T-helper 17 cell (primary cell): Measurements from ENCODE around the gene BAG2. TPM values are rescaled to one million over a fixed set of nuclear protein-coding genes. Genes with fewer than 3 reads are reported as not detected.

ENCODE experiments used
- ATAC-seq: fragments of 150-1000 bp; cut with Tn5 transposase; 2 replicates; pipeline ENCODE4 v1.10.0; 2021; ENCODE audit warnings: mild to moderate bottlenecking, moderate library complexity
- DNase-seq, 3 donors: peaks; one replicate each; pipeline versions ENCODE4 v3.0.0 to v3.0.0-alpha.2; 2020 to 2021
- H3K9me3 ChIP-seq: one replicate; pipeline ENCODE4 v1.7.0; 2013; ENCODE audit warnings: low read length, mild to moderate bottlenecking; ENCODE audit not compliant: control insufficient read depth, poor library complexity, severe bottlenecking
- H3K27ac Mint-ChIP-seq: one replicate; pipeline ENCODE4 v1.8.0; 2022; ENCODE audit warnings: mild to moderate bottlenecking, moderate library complexity, mixed read lengths
- H3K27me3 Mint-ChIP-seq: one replicate; pipeline ENCODE4 v1.8.0; 2022; ENCODE audit warnings: mixed read lengths
- H3K36me3 Mint-ChIP-seq: one replicate; pipeline ENCODE4 v1.8.0; 2022; ENCODE audit warnings: low read depth, mixed read lengths
- H3K4me1 Mint-ChIP-seq: one replicate; pipeline ENCODE4 v1.8.0; 2022; ENCODE audit warnings: mild to moderate bottlenecking, mixed read lengths
- H3K4me3 Mint-ChIP-seq: one replicate; pipeline ENCODE4 v1.8.0; 2022; ENCODE audit warnings: mild to moderate bottlenecking, moderate library complexity, mixed read lengths
- total RNA-seq, 4 donors: library from RNA in 2 of 4; stranded (reverse) in 2 of 4; gene quantifications; one replicate each; pipeline ENCODE4 v1.2.3 and lab custom pipeline; 2022 to 2026

Gene BAG2
- total RNA-seq, 2 donors from 2014 or later, result 2.7 to 3.1 TPM

- H3K4me3 Mint-ChIP-seq, result no peak overlapping the region
- no peak for ATAC-seq
- no peaks in the 10 kb centered on the region for H3K9me3 ChIP-seq
- H3K27ac Mint-ChIP-seq, result peak overlapping the region; percentile 51
- no peak for DNase-seq
- peaks cover 5% of the 10 kb centered on the region for H3K4me1 Mint-ChIP-seq
- H3K27me3 Mint-ChIP-seq, result no peaks in the 10 kb centered on the region
- peaks cover 7% of the 10 kb centered on the region for H3K36me3 Mint-ChIP-seq
These were observed 9.9 kb downstream of the BAG2 start for GRCh38 chr6:57182017-57182432.

- Mint-ChIP-seq H3K4me3 (no peak overlapping the region), H3K27ac (no peak overlapping the region), H3K4me1 (peaks cover 2% of the 10 kb centered on the region), H3K27me3 (no peaks in the 10 kb centered on the region), H3K36me3 (peaks cover 7% of the 10 kb centered on the region)
- no peaks in the 10 kb centered on the region for H3K9me3 ChIP-seq
- ATAC-seq (no peak), DNase-seq (no peak)
These were observed 11.2 kb downstream of the BAG2 start for GRCh38 chr6:57183336-57183735.

GRCh38 chr6:57190140-57190539 is 18.0 kb downstream of the BAG2 start:
- Mint-ChIP-seq H3K27me3 (no peaks in the 10 kb centered on the region), H3K36me3 (peaks cover 4% of the 10 kb centered on the region), H3K27ac (no peak overlapping the region), H3K4me1 (peaks cover 5% of the 10 kb centered on the region), H3K4me3 (no peak overlapping the region)
- ATAC-seq, result no peak
- H3K9me3 ChIP-seq, result no peaks in the 10 kb centered on the region
- no peak for DNase-seq

- no peak for ATAC-seq
- H3K4me3 Mint-ChIP-seq, result no peak overlapping the region
- H3K27me3 Mint-ChIP-seq, result no peaks in the 10 kb centered on the region
- H3K27ac Mint-ChIP-seq, result no peak overlapping the region
- no peaks in the 10 kb centered on the region for H3K36me3 Mint-ChIP-seq
- H3K9me3 ChIP-seq, result no peaks in the 10 kb centered on the region
- peaks cover 3% of the 10 kb centered on the region for H3K4me1 Mint-ChIP-seq
- no peak for DNase-seq
These were observed 21.1 kb downstream of the BAG2 start for GRCh38 chr6:57193177-57193576.

GRCh38 chr6:57195457-57195856 is 23.3 kb downstream of the BAG2 start:
- ATAC-seq (no peak), DNase-seq (no peak)
- Mint-ChIP-seq H3K4me3 (no peak overlapping the region), H3K4me1 (peaks cover 3% of the 10 kb centered on the region), H3K36me3 (no peaks in the 10 kb centered on the region), H3K27ac (no peak overlapping the region), H3K27me3 (no peaks in the 10 kb centered on the region)
- no peaks in the 10 kb centered on the region for H3K9me3 ChIP-seq

- H3K4me1 Mint-ChIP-seq, result no peaks in the 10 kb centered on the region
- DNase-seq (no peak), ATAC-seq (no peak)
- H3K9me3 ChIP-seq, result no peaks in the 10 kb centered on the region
- H3K27ac Mint-ChIP-seq, result no peak overlapping the region
- H3K27me3 Mint-ChIP-seq, result no peaks in the 10 kb centered on the region
- H3K36me3 Mint-ChIP-seq, result no peaks in the 10 kb centered on the region
- no peak overlapping the region for H3K4me3 Mint-ChIP-seq
These were observed 27.0 kb downstream of the BAG2 start for GRCh38 chr6:57198926-57199636.

GRCh38 chr6:57201718-57202117 is 29.6 kb downstream of the BAG2 start:
- no peaks in the 10 kb centered on the region for H3K27me3 Mint-ChIP-seq
- H3K4me1 Mint-ChIP-seq, result peaks cover 3% of the 10 kb centered on the region
- H3K9me3 ChIP-seq, result no peaks in the 10 kb centered on the region
- no peak overlapping the region for H3K4me3 Mint-ChIP-seq
- ATAC-seq (no peak), DNase-seq (no peak)
- H3K27ac Mint-ChIP-seq, result no peak overlapping the region
- peaks cover 3% of the 10 kb centered on the region for H3K36me3 Mint-ChIP-seq

- no peaks in the 10 kb centered on the region for H3K9me3 ChIP-seq
- no peaks in the 10 kb centered on the region for H3K27me3 Mint-ChIP-seq
- H3K4me1 Mint-ChIP-seq, result peaks cover 3% of the 10 kb centered on the region
- no peak for DNase-seq
- H3K27ac Mint-ChIP-seq, result no peak overlapping the region
- no peak overlapping the region for H3K4me3 Mint-ChIP-seq
- ATAC-seq, result no peak
- peaks cover 3% of the 10 kb centered on the region for H3K36me3 Mint-ChIP-seq
These were observed 33.6 kb downstream of the BAG2 start for GRCh38 chr6:57205550-57206328.

GRCh38 chr6:57207141-57207540 is 35.0 kb downstream of the BAG2 start:
- no peak overlapping the region for H3K4me3 Mint-ChIP-seq
- DNase-seq, result no peak
- H3K9me3 ChIP-seq, result no peaks in the 10 kb centered on the region
- peaks cover 3% of the 10 kb centered on the region for H3K36me3 Mint-ChIP-seq
- no peak for ATAC-seq
- H3K4me1 Mint-ChIP-seq, result peaks cover 3% of the 10 kb centered on the region
- H3K27me3 Mint-ChIP-seq, result no peaks in the 10 kb centered on the region
- H3K27ac Mint-ChIP-seq, result no peak overlapping the region

GRCh38 chr6:57207872-57208271 is 35.7 kb downstream of the BAG2 start:
- no peak overlapping the region for H3K4me3 Mint-ChIP-seq
- DNase-seq (no peak), ATAC-seq (no peak)
- peaks cover 3% of the 10 kb centered on the region for H3K4me1 Mint-ChIP-seq
- H3K27ac Mint-ChIP-seq, result no peak overlapping the region
- H3K27me3 Mint-ChIP-seq, result no peaks in the 10 kb centered on the region
- peaks cover 3% of the 10 kb centered on the region for H3K36me3 Mint-ChIP-seq
- no peaks in the 10 kb centered on the region for H3K9me3 ChIP-seq

- H3K27ac Mint-ChIP-seq, result no peak overlapping the region
- H3K9me3 ChIP-seq, result no peaks in the 10 kb centered on the region
- H3K36me3 Mint-ChIP-seq, result peaks cover 3% of the 10 kb centered on the region
- no peak for ATAC-seq
- H3K4me3 Mint-ChIP-seq, result no peak overlapping the region
- H3K27me3 Mint-ChIP-seq, result no peaks in the 10 kb centered on the region
- DNase-seq, result no peak
- H3K4me1 Mint-ChIP-seq, result peaks cover 8% of the 10 kb centered on the region
These were observed 36.9 kb downstream of the BAG2 start for GRCh38 chr6:57209030-57209429.

GRCh38 chr6:57210060-57210459 is 37.9 kb downstream of the BAG2 start:
- Mint-ChIP-seq H3K27me3 (no peaks in the 10 kb centered on the region), H3K4me3 (no peak overlapping the region), H3K36me3 (peaks cover 3% of the 10 kb centered on the region), H3K27ac (no peak overlapping the region), H3K4me1 (peaks cover 18% of the 10 kb centered on the region)
- no peaks in the 10 kb centered on the region for H3K9me3 ChIP-seq
- ATAC-seq (no peak), DNase-seq (no peak)

GRCh38 chr6:57215260-57215659 is 43.1 kb downstream of the BAG2 start:
- peaks cover 19% of the 10 kb centered on the region for H3K4me1 Mint-ChIP-seq
- H3K36me3 Mint-ChIP-seq, result no peaks in the 10 kb centered on the region
- ATAC-seq (no peak), DNase-seq (no peak)
- H3K27me3 Mint-ChIP-seq, result peaks cover 23% of the 10 kb centered on the region
- no peak overlapping the region for H3K4me3 Mint-ChIP-seq
- H3K9me3 ChIP-seq, result no peaks in the 10 kb centered on the region
- no peak overlapping the region for H3K27ac Mint-ChIP-seq
